DOHH2 (cell line): Measurements from ENCODE around the gene HOXB7.

Experiments
- H3F3A ChIP-seq: fragments of 200-600 bp; sonication (generic), shearing (Covaris generic); 2 replicates; pipeline ENCODE4 v1.6.0; 2016; ENCODE audit warnings: antibody characterized with exemption, mild to moderate bottlenecking; ENCODE audit not compliant: control insufficient read depth, insufficient read depth
- H3K27ac ChIP-seq: fragments of 200-600 bp; sonication (generic); 2 replicates; pipeline ENCODE4 v1.5.1; 2014; ENCODE audit warnings: low read depth, mild to moderate bottlenecking, low read length, moderate library complexity
- H3K27me3 ChIP-seq: fragments of 200-600 bp; sonication (generic); 2 replicates; pipeline ENCODE4 v1.6.1; 2014; ENCODE audit warnings: mild to moderate bottlenecking, low read length, mixed read lengths; ENCODE audit not compliant: control insufficient read depth
- H3K36me3 ChIP-seq: fragments of 200-600 bp; sonication (generic); 2 replicates; pipeline ENCODE4 v1.6.1; 2014; ENCODE audit warnings: mild to moderate bottlenecking, low read length, moderate library complexity, mixed read lengths; ENCODE audit not compliant: control insufficient read depth
- H3K4me1 ChIP-seq: fragments of 200-600 bp; sonication (generic); 2 replicates; pipeline ENCODE4 v1.6.1; 2014; ENCODE audit warnings: mild to moderate bottlenecking, low read length, mixed read lengths; ENCODE audit not compliant: control insufficient read depth
- H3K4me2 ChIP-seq: fragments of 200-600 bp; sonication (generic); 2 replicates; pipeline ENCODE4 v1.6.0; 2014; ENCODE audit warnings: mild to moderate bottlenecking, low read length, moderate library complexity
- H3K4me3 ChIP-seq: fragments of 200-600 bp; sonication (generic); 2 replicates; pipeline ENCODE4 v1.5.1; 2014; ENCODE audit warnings: mild to moderate bottlenecking, low read length, mixed read lengths
- H3K79me2 ChIP-seq: fragments of 200-600 bp; sonication (generic); 2 replicates; pipeline ENCODE4 v1.6.1; 2014; ENCODE audit warnings: mild to moderate bottlenecking, low read length, mixed read lengths; ENCODE audit not compliant: control insufficient read depth
- H3K9me2 ChIP-seq: fragments of 200-600 bp; sonication (generic); replicated peaks from 2 replicates; pipeline ENCODE4 v1.6.1; 2014; ENCODE audit warnings: mild to moderate bottlenecking, low read length, mixed read lengths; ENCODE audit not compliant: control insufficient read depth
- H3K9me3 ChIP-seq: fragments of 200-600 bp; sonication (generic); 2 replicates; pipeline ENCODE4 v1.6.1; 2014; ENCODE audit warnings: antibody characterized with exemption, low read length, mixed read lengths; ENCODE audit not compliant: control insufficient read depth, insufficient read depth
- H4K20me1 ChIP-seq: fragments of 200-600 bp; sonication (generic); 2 replicates; pipeline ENCODE4 v1.6.0; 2014; ENCODE audit warnings: low read depth, mild to moderate bottlenecking, antibody characterized with exemption, low read length, moderate library complexity; ENCODE audit not compliant: control insufficient read depth, insufficient read depth
- EZH2phosphoT487 ChIP-seq: fragments of 200-600 bp; sonication (generic); IDR thresholded peaks from 2 replicates; pipeline ENCODE4 v1.6.1; 2017; ENCODE audit warnings: borderline replicate concordance, mild to moderate bottlenecking, antibody characterized with exemption, low read length, moderate library complexity, mixed read lengths
- TF ChIP-seq, protein P1 (sequence below): fragments of 200-600 bp; sonication (generic); IDR thresholded peaks from one replicate; pipeline ENCODE4 v1.5.1; 2014; ENCODE audit warnings: antibody characterized with exemption, mild to moderate bottlenecking, low read depth, low read length; ENCODE audit not compliant: poor library complexity, severe bottlenecking

The HOXB7 gene

DNA sequence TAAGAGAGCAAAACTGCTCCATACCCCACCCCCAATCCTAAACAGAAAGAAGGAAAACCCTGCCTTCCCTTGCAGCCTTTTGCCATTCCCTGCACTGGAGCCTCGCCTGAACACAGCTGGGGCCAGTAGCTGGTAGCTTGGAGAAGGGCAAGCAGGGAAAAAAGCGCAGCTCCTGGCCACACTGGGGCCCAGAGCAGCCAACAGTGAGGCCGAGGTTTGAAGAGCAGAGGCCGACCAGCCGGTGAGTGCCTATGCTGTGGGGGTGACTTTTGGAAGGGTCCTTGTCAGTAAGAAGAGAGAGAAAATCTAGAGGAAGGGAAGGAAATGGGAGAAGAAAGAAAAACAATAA, 18.6 kb upstream of the HOXB7 start:
- Histone ChIP-seq H3K36me3 (no peaks in the 10 kb centered on the region), H3F3A (no peaks in the 10 kb centered on the region), H3K27ac (no peak overlapping the region), H3K4me2 (no peak overlapping the region), H3K4me3 (no peak overlapping the region), H3K79me2 (no peaks in the 10 kb centered on the region), H3K9me3 (no peaks in the 10 kb centered on the region), H3K27me3 (peaks cover 64% of the 10 kb centered on the region), H3K9me2 (no peaks in the 10 kb centered on the region), H4K20me1 (no peaks in the 10 kb centered on the region), H3K4me1 (no peaks in the 10 kb centered on the region)
- TF ChIP-seq, protein P1, sequence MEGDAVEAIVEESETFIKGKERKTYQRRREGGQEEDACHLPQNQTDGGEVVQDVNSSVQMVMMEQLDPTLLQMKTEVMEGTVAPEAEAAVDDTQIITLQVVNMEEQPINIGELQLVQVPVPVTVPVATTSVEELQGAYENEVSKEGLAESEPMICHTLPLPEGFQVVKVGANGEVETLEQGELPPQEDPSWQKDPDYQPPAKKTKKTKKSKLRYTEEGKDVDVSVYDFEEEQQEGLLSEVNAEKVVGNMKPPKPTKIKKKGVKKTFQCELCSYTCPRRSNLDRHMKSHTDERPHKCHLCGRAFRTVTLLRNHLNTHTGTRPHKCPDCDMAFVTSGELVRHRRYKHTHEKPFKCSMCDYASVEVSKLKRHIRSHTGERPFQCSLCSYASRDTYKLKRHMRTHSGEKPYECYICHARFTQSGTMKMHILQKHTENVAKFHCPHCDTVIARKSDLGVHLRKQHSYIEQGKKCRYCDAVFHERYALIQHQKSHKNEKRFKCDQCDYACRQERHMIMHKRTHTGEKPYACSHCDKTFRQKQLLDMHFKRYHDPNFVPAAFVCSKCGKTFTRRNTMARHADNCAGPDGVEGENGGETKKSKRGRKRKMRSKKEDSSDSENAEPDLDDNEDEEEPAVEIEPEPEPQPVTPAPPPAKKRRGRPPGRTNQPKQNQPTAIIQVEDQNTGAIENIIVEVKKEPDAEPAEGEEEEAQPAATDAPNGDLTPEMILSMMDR, result no peak
- TF ChIP-seq EZH2phosphoT487, result no peak

DNA sequence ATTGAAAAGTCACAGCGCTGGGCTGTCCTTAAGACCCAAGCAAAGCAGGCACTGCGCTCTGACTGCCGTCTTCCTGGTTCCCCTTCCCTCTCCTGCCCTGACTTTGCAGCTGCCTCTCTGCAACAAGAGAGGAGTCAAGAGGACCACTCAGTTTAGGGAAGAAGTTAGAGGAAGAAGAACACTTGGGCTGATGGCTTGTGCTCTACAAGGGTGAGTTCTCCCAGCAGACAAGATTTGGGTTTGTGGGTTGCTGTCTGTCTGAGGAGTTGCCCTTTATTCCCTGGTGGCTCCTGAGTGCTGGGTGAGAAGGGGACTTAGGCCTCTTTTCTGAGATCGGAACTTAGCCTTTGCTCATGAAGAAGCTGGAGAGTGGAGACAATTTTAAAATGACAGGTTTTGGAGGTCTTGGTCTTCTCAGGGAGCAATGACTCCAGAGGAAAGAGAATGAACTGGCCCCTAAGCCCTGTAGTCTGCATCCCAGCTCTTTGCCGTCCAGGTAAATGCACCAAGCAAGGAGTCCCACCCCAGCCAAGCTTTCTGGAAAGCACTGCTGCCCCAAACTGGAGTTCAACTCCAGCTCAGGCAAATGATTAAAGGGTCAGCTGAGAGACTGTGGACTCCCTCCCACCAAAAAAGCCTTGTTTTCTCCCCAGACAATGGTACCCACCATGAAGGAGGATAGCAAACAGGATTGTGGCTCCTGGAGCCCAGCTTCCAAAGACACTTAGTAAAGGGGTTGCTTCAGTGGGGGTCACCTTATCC, 18.0 kb upstream of the HOXB7 start:
- Histone ChIP-seq H4K20me1 (no peaks in the 10 kb centered on the region), H3F3A (no peaks in the 10 kb centered on the region), H3K36me3 (no peaks in the 10 kb centered on the region), H3K4me3 (no peak overlapping the region), H3K27me3 (peaks cover 69% of the 10 kb centered on the region), H3K4me1 (no peaks in the 10 kb centered on the region), H3K9me2 (no peaks in the 10 kb centered on the region), H3K4me2 (no peak overlapping the region), H3K27ac (no peak overlapping the region), H3K9me3 (no peaks in the 10 kb centered on the region), H3K79me2 (no peaks in the 10 kb centered on the region)
- TF ChIP-seq, protein P1, result no peak
- TF ChIP-seq EZH2phosphoT487, result no peak

DNA sequence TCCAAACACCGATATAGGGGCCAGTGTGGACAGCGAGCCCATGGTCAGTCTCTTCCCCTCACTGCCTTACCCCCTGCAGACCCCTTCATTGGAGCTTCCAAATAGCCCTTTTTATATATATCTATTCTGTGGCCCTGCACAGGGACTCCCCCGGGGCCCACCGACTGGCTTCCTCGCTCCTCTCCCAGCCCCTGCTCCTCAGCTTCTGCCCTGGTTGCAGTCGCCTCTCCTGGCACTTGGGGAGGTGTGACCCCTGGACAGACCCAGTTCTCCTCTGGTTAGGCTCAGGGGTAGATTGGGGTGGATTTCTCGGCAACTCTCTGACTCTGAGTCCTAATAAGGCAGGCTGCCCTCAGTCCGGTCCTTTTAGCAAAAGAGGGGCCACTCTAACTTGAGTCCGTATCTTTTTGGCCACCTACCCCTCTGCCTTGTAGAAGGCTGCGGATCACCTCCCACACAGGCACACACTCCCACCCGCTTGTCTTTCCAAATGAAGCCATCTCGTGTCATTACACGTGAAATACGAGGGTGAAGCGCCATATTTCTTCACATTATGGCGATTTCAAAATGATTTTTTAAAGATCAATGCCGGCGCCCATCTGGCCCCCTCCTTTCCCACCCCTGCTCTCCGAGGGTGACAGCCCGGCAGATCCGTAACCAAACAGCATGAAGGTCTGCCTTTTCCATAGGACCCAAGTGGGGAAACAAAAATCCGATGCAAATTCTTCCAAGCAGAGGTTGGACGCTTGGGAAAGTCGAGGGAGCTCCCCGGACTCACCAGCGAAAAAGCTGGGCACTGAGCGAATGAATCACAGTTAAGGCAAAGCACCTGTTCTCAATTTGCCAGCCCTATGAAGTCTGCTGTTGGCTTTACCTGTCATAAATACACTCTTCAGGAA, 17.1 kb upstream of the HOXB7 start:
- peaks cover 78% of the 10 kb centered on the region for H3K27me3 ChIP-seq
- H4K20me1 ChIP-seq, result no peaks in the 10 kb centered on the region
- H3K79me2 ChIP-seq, result no peaks in the 10 kb centered on the region
- no peaks in the 10 kb centered on the region for H3K36me3 ChIP-seq
- no peak overlapping the region for H3K4me3 ChIP-seq
- H3K4me2 ChIP-seq, result no peak overlapping the region
- no peak overlapping the region for H3K27ac ChIP-seq
- H3K4me1 ChIP-seq, result no peaks in the 10 kb centered on the region
- no peaks in the 10 kb centered on the region for H3F3A ChIP-seq
- no peaks in the 10 kb centered on the region for H3K9me2 ChIP-seq
- no peaks in the 10 kb centered on the region for H3K9me3 ChIP-seq
- no peak for TF ChIP-seq EZH2phosphoT487
- TF ChIP-seq, protein P1, result no peak
